LNCaP clone FGC (cell line): ENCODE data around the gene LYRM1.

Experiments
- DNase-seq: peaks from one replicate; pipeline ENCODE4 v3.0.0-alpha.2; 2011; ENCODE audit warnings: low read depth
- H3K4me3 ChIP-seq: 2 replicates; pipeline ENCODE4 v1.5.1; 2011; ENCODE audit warnings: mild to moderate bottlenecking, low read depth, low read length, control low read depth
- TF ChIP-seq, protein P1 (sequence below): IDR thresholded peaks from 2 replicates; pipeline ENCODE4 v1.5.1; 2012; ENCODE audit warnings: mild to moderate bottlenecking; ENCODE audit not compliant: control insufficient read depth, insufficient read depth; ENCODE audit errors: extremely low read depth

The LYRM1 gene

DNA sequence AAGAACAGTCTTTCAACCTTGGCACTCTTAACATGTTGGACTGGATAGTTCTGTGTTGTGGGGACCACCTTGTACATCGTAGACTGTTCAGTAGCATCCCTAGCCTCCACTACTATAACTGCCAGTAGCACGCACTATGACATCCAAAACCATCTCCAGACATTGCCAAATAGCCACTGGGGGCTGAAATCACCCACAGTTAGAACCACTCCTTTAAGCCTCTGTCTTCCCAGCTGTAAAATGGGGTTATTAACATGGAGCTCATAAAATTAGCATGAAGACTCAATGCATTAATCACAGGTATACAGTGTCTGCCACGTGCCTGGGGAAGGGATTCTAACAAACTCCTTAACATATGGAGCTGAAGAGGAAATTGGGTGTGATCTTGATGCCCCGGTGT lies 49.7 kb downstream of the LYRM1 start:
- DNase-seq = no peak
- H3K4me3 ChIP-seq = no peak overlapping the region
- TF ChIP-seq, protein P1, sequence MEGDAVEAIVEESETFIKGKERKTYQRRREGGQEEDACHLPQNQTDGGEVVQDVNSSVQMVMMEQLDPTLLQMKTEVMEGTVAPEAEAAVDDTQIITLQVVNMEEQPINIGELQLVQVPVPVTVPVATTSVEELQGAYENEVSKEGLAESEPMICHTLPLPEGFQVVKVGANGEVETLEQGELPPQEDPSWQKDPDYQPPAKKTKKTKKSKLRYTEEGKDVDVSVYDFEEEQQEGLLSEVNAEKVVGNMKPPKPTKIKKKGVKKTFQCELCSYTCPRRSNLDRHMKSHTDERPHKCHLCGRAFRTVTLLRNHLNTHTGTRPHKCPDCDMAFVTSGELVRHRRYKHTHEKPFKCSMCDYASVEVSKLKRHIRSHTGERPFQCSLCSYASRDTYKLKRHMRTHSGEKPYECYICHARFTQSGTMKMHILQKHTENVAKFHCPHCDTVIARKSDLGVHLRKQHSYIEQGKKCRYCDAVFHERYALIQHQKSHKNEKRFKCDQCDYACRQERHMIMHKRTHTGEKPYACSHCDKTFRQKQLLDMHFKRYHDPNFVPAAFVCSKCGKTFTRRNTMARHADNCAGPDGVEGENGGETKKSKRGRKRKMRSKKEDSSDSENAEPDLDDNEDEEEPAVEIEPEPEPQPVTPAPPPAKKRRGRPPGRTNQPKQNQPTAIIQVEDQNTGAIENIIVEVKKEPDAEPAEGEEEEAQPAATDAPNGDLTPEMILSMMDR = no peak

DNA sequence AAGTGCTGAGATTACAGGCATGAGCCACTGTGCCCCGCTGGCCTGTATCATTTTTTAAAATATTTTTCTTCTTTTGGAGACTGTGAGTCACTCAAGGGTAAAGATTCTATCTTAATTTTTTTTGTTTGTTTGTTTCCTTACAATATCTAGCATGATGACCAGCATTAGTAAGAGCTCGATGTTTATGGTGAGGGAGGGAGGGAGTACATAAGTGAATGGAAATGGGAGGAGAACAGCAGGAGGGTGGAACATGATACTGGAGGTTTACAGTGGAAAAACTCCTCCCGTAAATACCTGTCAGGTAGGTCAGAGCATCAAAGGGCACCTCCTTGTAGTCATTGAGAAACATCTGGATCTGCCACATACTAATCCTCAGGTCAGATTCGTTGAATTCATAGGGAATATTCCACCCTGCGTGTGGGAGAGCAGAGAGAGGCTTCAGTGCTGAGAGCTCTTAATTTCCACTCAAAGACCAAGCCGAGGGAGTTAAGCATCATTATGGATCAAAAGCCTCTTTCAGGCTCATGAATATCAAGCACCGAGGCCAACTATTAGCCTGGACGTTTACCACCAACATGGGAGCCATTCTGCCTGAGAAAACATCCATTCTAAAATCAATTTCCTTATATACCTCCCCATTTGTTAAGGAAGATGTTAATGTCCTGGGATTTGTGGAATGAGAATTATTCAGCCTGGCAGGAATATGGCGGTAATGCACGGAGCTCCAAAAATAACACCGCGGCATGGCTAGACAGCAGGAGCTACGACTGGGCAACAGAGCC lies 51.8 kb downstream of the LYRM1 start:
- no peak for DNase-seq
- H3K4me3 ChIP-seq = no peak overlapping the region
- TF ChIP-seq, protein P1 = no peak

DNA sequence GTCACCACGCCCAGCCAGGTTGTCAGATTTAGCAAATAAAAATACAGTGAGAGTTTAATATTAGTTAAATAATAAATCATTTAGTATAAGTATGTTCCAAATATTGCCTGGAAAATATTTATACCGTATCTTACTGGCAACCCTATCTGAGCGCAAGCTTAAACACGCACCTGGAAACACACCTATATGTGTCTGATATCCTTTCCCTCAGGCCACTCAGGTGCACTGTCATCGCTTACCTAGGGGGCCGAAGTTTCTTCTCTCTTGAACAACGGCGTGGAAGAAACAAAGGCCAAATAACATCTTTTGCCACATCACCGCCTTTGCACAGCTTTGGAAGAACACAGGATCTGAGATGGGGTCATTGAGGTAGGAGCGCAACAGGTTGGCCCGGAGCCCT lies 54.0 kb downstream of the LYRM1 start:
- TF ChIP-seq, protein P1 = no peak
- no peak for DNase-seq
- H3K4me3 ChIP-seq = no peak overlapping the region

DNA sequence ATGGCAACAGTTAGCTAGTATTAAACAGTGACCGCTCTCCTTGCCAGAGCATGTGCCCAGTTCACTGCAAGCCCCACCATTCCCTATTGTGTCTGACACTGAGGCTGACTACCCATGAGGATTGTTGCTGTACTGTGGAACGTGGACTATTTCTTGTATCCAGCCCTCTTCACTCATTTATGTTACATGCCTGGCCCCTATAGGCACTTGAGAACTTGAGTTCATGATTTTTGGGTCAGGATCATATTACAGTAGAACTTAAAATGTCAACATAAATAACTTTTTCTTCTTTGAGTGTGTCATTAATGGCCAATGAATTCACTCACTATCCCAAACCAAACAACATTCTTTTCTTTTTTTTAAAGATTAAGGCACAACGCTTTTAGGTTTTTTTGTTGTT lies 55.7 kb downstream of the LYRM1 start:
- H3K4me3 ChIP-seq = no peak overlapping the region
- TF ChIP-seq, protein P1 = no peak
- DNase-seq = no peak

DNA sequence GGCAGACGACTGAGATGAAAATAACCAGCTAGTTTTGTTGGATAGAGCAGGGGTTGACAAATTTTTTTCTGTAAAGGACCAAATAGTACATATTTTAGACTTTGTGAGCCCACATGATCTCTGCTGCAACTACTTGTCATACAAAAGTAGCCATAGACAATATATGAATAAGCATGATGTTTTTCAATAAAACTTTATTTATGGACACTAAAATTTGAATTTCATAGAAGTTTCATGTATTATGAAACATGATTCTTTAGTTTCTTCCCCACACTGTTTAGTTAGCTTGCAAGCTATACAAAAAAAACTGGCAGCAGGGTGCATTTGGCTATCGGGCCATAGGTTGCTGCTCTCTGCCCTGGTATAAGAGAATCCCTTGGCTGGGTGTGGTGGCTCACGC lies 56.6 kb downstream of the LYRM1 start:
- no peak overlapping the region for H3K4me3 ChIP-seq
- TF ChIP-seq, protein P1 = no peak
- no peak for DNase-seq

DNA sequence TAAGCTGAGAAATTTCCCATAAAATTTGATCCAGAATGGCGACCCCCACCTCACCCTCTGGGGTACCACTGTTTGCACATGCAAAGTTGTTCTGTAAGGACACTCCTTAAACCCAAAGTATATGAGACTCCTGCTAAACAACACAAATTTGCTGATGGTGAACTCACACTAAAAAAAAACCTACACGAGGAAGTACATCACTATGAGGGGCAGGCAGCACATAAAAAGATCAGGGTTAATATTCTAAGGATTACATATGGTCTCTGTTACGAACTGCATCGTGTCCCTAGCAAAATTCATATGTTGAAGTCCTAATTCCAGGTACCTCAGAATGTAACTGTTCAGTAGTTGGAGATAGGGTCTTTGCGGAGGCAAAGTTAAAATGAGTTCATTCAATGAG lies 60.3 kb downstream of the LYRM1 start:
- H3K4me3 ChIP-seq = no peak overlapping the region
- TF ChIP-seq, protein P1 = no peak
- no peak for DNase-seq

DNA sequence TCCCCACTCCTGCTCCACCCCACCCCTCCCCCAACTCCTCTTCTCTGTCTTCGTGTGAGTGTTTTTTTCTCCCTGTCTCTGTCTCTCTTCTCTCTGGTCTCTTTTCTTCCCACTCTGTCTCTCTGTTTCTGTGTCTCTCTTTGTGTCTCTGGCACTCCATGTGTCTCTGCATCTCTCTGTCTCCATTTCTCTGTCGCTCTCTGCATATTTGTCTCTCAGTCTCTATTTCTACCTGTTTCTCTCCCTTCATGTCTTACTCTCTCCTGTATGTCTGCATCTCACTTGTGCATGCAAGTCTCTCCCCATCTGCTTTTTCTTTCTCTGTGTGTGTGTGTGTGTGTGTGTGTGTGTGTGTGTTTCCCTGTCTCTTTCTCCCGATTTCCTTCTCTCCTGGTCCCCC lies 68.2 kb downstream of the LYRM1 start:
- TF ChIP-seq, protein P1 = no peak
- no peak for DNase-seq
- H3K4me3 ChIP-seq = no peak overlapping the region
